ENCODE measurements around the gene MED26.

MED26 gene

DNA sequence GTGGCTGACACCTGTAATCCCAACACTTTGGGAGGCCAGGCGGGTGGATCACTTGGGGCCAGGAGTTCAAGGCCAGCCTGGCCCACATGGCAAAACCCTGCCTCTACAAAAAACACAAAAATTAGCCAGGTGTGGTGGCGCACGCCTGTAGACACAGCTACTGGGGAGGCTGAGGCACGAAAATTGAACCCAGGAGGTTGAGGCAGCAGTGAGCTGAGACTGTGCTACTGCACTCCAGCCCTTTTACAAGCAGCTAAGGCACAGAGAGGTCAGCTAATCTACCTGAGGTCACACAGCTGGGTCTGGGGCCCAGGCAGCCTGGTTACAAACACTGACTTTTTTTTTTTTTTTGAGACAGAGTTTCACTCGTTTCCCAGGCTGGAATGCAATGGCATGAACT, 27.2 kb downstream of the MED26 start:
- Histone ChIP-seq H3K27me3 (ENCODE audit: control insufficient read depth, insufficient read depth, low read length) (no peaks in the 10 kb centered on the region), H3K9ac (no peak overlapping the region), H3K27ac (no peak overlapping the region), H3K36me3 (ENCODE audit: control insufficient read depth, insufficient read depth, low read length) (no peaks in the 10 kb centered on the region), H3K4me1 (peaks cover 12% of the 10 kb centered on the region), H2AFZ (no peak overlapping the region), H3K9me3 (ENCODE audit: control insufficient read depth, low read length) (no peaks in the 10 kb centered on the region), H3K4me2 (ENCODE audit: low read length) (no peak overlapping the region), H3K4me3 (ENCODE audit: low read depth, low read length) (no peak overlapping the region), H3K79me2 (peaks cover 96% of the 10 kb centered on the region)
- no peak for TF ChIP-seq CTCF (IDR thresholded peaks at IDR 0.05)

DNA sequence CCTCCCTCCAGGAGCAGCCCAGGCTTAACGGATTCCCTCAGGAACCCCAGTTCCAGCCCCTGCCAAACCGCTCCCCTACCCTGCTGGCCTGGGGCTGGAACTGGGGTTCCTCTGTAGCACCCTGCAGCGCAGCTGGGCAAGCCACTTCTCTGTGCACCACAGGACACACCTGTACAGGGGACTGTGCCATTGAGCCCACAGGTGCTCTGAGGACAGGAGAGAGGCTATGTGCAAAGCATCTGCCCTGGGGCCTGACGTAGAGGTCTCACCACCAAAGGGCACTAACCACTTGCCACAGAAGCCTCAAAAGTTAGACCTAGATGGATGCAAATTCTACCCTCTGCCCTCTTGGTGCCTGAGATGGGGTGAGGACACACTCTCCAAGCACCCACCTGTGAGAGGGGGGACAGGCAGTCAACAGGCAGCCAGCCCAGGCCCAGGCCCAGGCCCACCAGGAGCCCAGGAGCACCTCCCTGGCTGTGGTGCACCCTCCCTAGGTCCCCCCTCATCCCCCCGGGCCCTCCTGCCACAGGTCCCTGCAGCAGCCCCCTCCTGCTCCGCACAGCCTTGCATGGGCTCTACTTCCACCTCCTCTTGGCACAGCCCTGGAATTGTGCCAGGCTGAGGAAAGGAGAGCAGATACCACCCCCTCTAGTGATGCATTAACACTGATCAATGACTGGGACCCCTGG, 28.2 kb downstream of the MED26 start:
- Histone ChIP-seq H3K4me1 (peaks cover 5% of the 10 kb centered on the region), H3K27ac (no peak overlapping the region), H3K4me2 (ENCODE audit: low read length) (no peak overlapping the region), H3K27me3 (ENCODE audit: control insufficient read depth, insufficient read depth, low read length) (no peaks in the 10 kb centered on the region), H3K4me3 (ENCODE audit: low read depth, low read length) (no peak overlapping the region), H3K36me3 (ENCODE audit: control insufficient read depth, insufficient read depth, low read length) (no peaks in the 10 kb centered on the region), H2AFZ (no peak overlapping the region), H3K9me3 (ENCODE audit: control insufficient read depth, low read length) (no peaks in the 10 kb centered on the region), H3K79me2 (peaks cover 96% of the 10 kb centered on the region), H3K9ac (no peak overlapping the region)
- no peak for TF ChIP-seq CTCF (IDR thresholded peaks at IDR 0.05)

DNA sequence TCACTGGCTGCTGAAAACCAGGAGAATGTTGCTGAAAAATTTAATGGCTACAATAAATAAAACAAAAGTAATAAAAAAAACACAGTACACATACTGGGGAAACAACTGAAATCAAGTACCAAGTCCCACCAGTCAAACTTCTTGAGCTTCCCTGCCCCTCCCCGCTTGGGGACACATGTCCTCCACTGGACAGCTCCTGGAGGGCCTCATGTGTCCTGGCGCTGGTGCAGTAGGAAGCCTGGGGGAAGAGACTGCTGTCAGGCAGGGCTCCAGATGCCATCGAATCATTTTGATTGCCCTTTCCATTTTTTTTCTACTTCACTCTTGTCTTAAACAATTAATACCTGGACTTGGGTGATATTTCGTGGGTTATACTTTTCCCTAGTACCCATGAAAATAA, 29.2 kb downstream of the MED26 start:
- Histone ChIP-seq H3K36me3 (ENCODE audit: control insufficient read depth, insufficient read depth, low read length) (no peaks in the 10 kb centered on the region), H3K27ac (no peak overlapping the region), H2AFZ (no peak overlapping the region)

DNA sequence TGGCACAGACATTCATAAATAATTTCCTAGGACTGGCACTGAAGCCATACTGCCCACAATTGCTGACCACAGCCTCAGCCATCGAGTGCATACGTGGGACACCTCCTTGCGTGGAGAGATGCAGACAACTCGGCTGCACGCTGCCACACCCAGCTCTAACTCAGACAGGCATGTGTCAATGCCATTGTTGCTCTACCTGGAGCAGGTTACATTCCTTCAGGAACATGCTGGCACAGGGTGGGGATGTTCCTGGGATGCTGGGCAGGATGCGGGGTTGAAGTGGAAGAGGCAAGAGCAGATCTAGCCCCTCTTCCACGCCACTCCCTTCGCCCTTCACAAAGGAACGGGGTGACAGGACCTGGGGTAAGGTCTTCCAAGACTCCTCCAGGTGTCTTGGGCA, 31.6 kb downstream of the MED26 start:
- H3K4me3 ChIP-seq (ENCODE audit: low read depth, low read length), result no peak overlapping the region
- no peaks in the 10 kb centered on the region for H3K27me3 ChIP-seq (ENCODE audit: control insufficient read depth, insufficient read depth, low read length)
- H3K9me3 ChIP-seq (ENCODE audit: control insufficient read depth, low read length), result no peaks in the 10 kb centered on the region
- no peak overlapping the region for H3K27ac ChIP-seq
- H2AFZ ChIP-seq, result no peak overlapping the region
- H3K79me2 ChIP-seq, result peaks cover 94% of the 10 kb centered on the region
- TF ChIP-seq CTCF (IDR thresholded peaks at IDR 0.05), result no peak
- no peaks in the 10 kb centered on the region for H3K36me3 ChIP-seq (ENCODE audit: control insufficient read depth, insufficient read depth, low read length)
- peaks cover 5% of the 10 kb centered on the region for H3K4me1 ChIP-seq
- no peak overlapping the region for H3K4me2 ChIP-seq (ENCODE audit: low read length)
- H3K9ac ChIP-seq, result no peak overlapping the region

More for the DNA sequence above, 29.2 kb downstream of the MED26 start:
- no peaks in the 10 kb centered on the region for H3K27me3 ChIP-seq (ENCODE audit: control insufficient read depth, insufficient read depth, low read length)
- peaks cover 96% of the 10 kb centered on the region for H3K79me2 ChIP-seq
- peaks cover 5% of the 10 kb centered on the region for H3K4me1 ChIP-seq
- no peak overlapping the region for H3K9ac ChIP-seq
- H3K9me3 ChIP-seq (ENCODE audit: control insufficient read depth, low read length), result no peaks in the 10 kb centered on the region
- no peak for TF ChIP-seq CTCF (IDR thresholded peaks at IDR 0.05)
- no peak overlapping the region for H3K4me2 ChIP-seq (ENCODE audit: low read length)
- H3K4me3 ChIP-seq (ENCODE audit: low read depth, low read length), result no peak overlapping the region

DNA sequence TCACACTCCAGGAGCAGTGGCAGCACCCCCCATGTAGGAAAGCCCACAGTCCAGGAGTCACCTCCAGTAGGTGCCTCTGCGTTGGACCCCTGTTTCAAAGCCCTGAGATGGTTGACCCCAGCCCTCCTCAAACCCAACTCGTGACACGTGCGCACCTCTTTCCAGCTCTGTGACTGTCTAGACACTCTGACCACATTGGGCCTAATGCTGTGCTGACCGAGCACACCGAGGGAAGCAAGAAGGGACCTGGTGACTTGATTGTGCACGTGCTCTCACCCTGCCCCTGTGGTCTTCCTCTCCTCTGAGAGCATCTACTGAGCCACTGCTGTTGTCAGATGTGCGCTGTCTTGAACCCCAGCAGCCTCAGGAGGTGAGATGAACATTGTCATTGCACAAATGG, 32.9 kb downstream of the MED26 start:
- no peak for TF ChIP-seq CTCF (IDR thresholded peaks at IDR 0.05)

More for the DNA sequence above, 32.9 kb downstream of the MED26 start:
- Histone ChIP-seq H3K4me3 (ENCODE audit: low read depth, low read length) (no peak overlapping the region), H2AFZ (no peak overlapping the region), H3K4me2 (ENCODE audit: low read length) (no peak overlapping the region), H3K36me3 (ENCODE audit: control insufficient read depth, insufficient read depth, low read length) (no peaks in the 10 kb centered on the region), H3K9me3 (ENCODE audit: control insufficient read depth, low read length) (no peaks in the 10 kb centered on the region), H3K9ac (no peak overlapping the region), H3K79me2 (peaks cover 92% of the 10 kb centered on the region), H3K4me1 (no peaks in the 10 kb centered on the region), H3K27ac (no peak overlapping the region), H3K27me3 (ENCODE audit: control insufficient read depth, insufficient read depth, low read length) (no peaks in the 10 kb centered on the region)

Measured in parathyroid adenoma (tissue), 2 donors.